ENCODE data around the gene HLTF. TPM values are rescaled to one million over a fixed set of nuclear protein-coding genes. Genes with fewer than 3 reads are reported as not detected.

Gene HLTF
- total RNA-seq, 1 donor from 2014 or later: 12.9 TPM

DNA sequence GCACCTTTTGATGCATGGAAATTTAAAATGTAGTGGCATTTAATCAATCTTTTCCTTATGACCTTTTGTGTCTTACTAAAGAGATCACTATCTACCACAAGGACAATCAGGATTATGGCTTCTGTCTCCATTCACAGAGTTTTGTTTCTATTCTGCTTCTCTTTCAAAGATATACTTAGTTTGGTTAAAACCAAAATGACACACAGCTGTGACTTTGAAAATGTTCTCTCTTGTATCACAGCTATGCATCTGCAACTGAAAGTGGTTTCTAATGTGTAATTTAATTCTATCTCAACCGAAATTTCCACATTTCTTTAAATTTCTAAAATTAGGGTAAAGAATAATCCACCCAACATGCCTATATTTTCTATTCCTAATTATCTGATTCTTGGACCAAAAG, 27.7 kb downstream of the HLTF start:
- TF ChIP-seq, protein P1, sequence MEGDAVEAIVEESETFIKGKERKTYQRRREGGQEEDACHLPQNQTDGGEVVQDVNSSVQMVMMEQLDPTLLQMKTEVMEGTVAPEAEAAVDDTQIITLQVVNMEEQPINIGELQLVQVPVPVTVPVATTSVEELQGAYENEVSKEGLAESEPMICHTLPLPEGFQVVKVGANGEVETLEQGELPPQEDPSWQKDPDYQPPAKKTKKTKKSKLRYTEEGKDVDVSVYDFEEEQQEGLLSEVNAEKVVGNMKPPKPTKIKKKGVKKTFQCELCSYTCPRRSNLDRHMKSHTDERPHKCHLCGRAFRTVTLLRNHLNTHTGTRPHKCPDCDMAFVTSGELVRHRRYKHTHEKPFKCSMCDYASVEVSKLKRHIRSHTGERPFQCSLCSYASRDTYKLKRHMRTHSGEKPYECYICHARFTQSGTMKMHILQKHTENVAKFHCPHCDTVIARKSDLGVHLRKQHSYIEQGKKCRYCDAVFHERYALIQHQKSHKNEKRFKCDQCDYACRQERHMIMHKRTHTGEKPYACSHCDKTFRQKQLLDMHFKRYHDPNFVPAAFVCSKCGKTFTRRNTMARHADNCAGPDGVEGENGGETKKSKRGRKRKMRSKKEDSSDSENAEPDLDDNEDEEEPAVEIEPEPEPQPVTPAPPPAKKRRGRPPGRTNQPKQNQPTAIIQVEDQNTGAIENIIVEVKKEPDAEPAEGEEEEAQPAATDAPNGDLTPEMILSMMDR (IDR thresholded peaks at IDR 0.05; ENCODE audit: insufficient read depth, low read length, severe bottlenecking): no peak
- Histone ChIP-seq H3K4me3 (ENCODE audit: low read depth, low read length) (no peak overlapping the region), H3K27me3 (ENCODE audit: control insufficient read depth, insufficient read depth, low read length) (no peaks in the 10 kb centered on the region), H3K36me3 (ENCODE audit: control insufficient read depth, insufficient read depth, low read length) (peaks cover 2% of the 10 kb centered on the region)
- FAIRE-seq (no peak), DNase-seq (ENCODE audit: low read depth) (no peak)

- DNase-seq (ENCODE audit: low read depth) (no peak), FAIRE-seq (no peak)
- Histone ChIP-seq H3K4me3 (ENCODE audit: low read depth, low read length) (no peak overlapping the region), H3K36me3 (ENCODE audit: control insufficient read depth, insufficient read depth, low read length) (peaks cover 3% of the 10 kb centered on the region), H3K27me3 (ENCODE audit: control insufficient read depth, insufficient read depth, low read length) (no peaks in the 10 kb centered on the region)
- TF ChIP-seq, protein P1 (IDR thresholded peaks at IDR 0.05; ENCODE audit: insufficient read depth, low read length, severe bottlenecking): no peak
These were observed 28.1 kb downstream of the HLTF start for GRCh38 chr3:149058198-149058597.

GRCh38 chr3:149055575-149055974, 30.8 kb downstream of the HLTF start:
- peaks cover 5% of the 10 kb centered on the region for H3K36me3 ChIP-seq (ENCODE audit: control insufficient read depth, insufficient read depth, low read length)
- TF ChIP-seq, protein P1 (IDR thresholded peaks at IDR 0.05; ENCODE audit: insufficient read depth, low read length, severe bottlenecking): no peak
- FAIRE-seq (no peak), DNase-seq (ENCODE audit: low read depth) (no peak)
- no peaks in the 10 kb centered on the region for H3K27me3 ChIP-seq (ENCODE audit: control insufficient read depth, insufficient read depth, low read length)
- no peak overlapping the region for H3K4me3 ChIP-seq (ENCODE audit: low read depth, low read length)

DNA sequence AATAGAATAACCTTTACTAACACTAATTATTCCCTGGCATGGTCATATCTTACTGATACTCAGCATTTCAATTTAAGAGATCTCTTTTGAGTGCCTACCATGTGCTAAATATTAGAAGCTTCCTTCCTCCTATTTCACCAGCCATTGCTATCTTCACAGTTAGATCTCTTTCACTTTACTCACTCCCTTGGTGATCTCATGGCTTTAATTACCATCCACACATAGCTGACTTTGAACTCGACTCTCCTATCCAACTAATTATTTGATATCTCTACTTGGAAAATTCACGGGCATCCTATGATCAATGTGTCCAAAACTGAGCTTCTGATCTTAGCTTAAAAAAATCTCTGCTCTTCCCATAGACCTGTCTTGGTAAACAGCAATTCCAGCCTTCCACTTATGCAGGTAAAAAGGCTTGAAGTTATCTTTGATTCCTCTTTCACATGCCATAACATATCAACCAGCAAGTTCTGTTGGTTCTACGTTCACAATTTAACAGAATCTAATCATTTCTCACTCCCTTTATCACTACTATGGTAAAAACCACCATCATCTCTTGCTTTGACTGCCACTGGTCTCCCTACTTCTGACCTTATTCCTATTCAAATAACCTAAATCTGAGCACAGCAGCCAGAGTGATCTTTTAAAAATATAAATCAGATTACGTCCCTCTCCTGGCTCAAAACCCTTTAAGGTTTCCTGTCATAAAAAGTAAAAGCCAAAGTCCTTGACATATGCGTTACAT, 41.8 kb downstream of the HLTF start:
- Histone ChIP-seq H3K27me3 (ENCODE audit: control insufficient read depth, insufficient read depth, low read length) (no peaks in the 10 kb centered on the region), H3K4me3 (ENCODE audit: low read depth, low read length) (no peak overlapping the region), H3K36me3 (ENCODE audit: control insufficient read depth, insufficient read depth, low read length) (no peaks in the 10 kb centered on the region)
- DNase-seq (ENCODE audit: low read depth) (no peak), FAIRE-seq (no peak)
- TF ChIP-seq, protein P1 (IDR thresholded peaks at IDR 0.05; ENCODE audit: insufficient read depth, low read length, severe bottlenecking): no peak

- no peak for FAIRE-seq
- Histone ChIP-seq H3K27me3 (ENCODE audit: control insufficient read depth, insufficient read depth, low read length) (no peaks in the 10 kb centered on the region), H3K4me3 (ENCODE audit: low read depth, low read length) (no peak overlapping the region), H3K36me3 (ENCODE audit: control insufficient read depth, insufficient read depth, low read length) (no peaks in the 10 kb centered on the region)
- peak; percentile 69 for DNase-seq (ENCODE audit: low read depth)
- TF ChIP-seq, protein P1 (IDR thresholded peaks at IDR 0.05; ENCODE audit: insufficient read depth, low read length, severe bottlenecking): no peak
These were observed 43.4 kb downstream of the HLTF start for GRCh38 chr3:149042789-149043386.

Data from bronchial epithelial cell (primary cell).